Liver (tissue), 3 donors: ENCODE results near the gene KXD1.

Experiments used
- FOXA1 ChIP-seq: IDR thresholded peaks from 2 replicates; pipeline ENCODE4 v1.6.1; 2016; ENCODE audit warnings: antibody characterized with exemption
- JUND ChIP-seq, 2 donors: IDR thresholded peaks; 2 replicates each; pipeline ENCODE4 v1.6.1; 2016; ENCODE audit warnings: antibody characterized with exemption in 2 of 2
- NR2F2 ChIP-seq: IDR thresholded peaks from 2 replicates; pipeline ENCODE4 v1.6.1; 2016; ENCODE audit warnings: antibody characterized with exemption
- RAD21 ChIP-seq, 2 donors: IDR thresholded peaks; 2 replicates each; pipeline ENCODE4 v1.6.1; 2016; ENCODE audit warnings: antibody characterized with exemption in 2 of 2, mild to moderate bottlenecking in 2 of 2
- SP1 ChIP-seq: IDR thresholded peaks from 2 replicates; pipeline ENCODE4 v1.6.1; 2018; ENCODE audit warnings: antibody characterized with exemption, mild to moderate bottlenecking
- TF ChIP-seq, protein P1 (sequence below): fragments of 150-350 bp; IDR thresholded peaks from 2 replicates; pipeline ENCODE4 v1.5.1; 2017; ENCODE audit warnings: improper control_type of control experiment, low read depth, low read length; ENCODE audit not compliant: missing input control
- TF ChIP-seq, protein P2 (sequence below): IDR thresholded peaks from 2 replicates; pipeline ENCODE4 v1.6.1; 2016; ENCODE audit warnings: antibody characterized with exemption, mild to moderate bottlenecking
- TF ChIP-seq, protein P3 (sequence below): IDR thresholded peaks from 2 replicates; pipeline ENCODE4 v1.6.1; 2016; ENCODE audit warnings: antibody characterized with exemption
- donor health status: healthy.
- donor health status: healthy.

DNA sequence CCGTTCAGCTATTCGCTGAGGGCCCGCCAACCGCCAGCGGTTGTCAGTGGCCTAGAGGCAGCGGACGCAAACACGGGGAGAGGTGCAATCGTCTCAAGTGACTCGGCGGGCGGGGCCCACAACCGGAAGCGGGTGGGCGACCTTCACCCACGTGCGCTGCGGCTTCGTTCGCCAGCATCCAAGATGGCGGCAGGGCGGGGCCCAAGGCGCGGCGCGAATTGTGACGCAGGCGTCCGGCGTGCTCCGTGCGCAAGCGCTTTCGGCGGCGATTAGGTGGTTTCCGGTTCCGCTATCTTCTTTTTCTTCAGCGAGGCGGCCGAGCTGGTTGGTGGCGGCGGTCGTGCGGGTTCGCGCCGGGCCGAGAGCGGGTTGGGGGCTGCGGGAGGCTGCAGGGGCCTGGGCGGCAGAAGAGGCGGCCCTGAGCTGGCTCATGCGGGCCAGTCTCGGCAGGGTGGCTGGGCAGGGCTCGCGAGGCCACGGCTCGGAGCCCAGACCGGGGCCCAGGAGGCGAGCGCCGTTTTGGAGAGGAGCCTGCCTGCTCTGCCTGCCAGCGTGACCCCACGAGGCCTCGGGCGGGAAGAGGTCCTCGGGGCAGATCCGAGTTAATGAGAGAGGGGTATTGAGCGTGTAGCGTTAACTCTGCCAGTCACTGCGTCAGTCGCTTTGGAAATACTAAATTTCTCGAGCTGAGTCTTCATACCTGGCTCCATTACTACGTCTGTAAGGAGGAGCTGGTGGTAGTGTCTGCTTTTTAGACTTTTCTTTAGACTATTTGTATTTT, 14.1 kb downstream of the KXD1 start, which contains the start of gene UBA52:
- peak; percentile 52 for TF ChIP-seq FOXA1
- TF ChIP-seq, protein P1, sequence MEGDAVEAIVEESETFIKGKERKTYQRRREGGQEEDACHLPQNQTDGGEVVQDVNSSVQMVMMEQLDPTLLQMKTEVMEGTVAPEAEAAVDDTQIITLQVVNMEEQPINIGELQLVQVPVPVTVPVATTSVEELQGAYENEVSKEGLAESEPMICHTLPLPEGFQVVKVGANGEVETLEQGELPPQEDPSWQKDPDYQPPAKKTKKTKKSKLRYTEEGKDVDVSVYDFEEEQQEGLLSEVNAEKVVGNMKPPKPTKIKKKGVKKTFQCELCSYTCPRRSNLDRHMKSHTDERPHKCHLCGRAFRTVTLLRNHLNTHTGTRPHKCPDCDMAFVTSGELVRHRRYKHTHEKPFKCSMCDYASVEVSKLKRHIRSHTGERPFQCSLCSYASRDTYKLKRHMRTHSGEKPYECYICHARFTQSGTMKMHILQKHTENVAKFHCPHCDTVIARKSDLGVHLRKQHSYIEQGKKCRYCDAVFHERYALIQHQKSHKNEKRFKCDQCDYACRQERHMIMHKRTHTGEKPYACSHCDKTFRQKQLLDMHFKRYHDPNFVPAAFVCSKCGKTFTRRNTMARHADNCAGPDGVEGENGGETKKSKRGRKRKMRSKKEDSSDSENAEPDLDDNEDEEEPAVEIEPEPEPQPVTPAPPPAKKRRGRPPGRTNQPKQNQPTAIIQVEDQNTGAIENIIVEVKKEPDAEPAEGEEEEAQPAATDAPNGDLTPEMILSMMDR = no peak
- TF ChIP-seq NR2F2 = no peak
- peak; percentile 46 to 63 for TF ChIP-seq JUND (IDR thresholded peaks at IDR 0.05)
- TF ChIP-seq, protein P2, sequence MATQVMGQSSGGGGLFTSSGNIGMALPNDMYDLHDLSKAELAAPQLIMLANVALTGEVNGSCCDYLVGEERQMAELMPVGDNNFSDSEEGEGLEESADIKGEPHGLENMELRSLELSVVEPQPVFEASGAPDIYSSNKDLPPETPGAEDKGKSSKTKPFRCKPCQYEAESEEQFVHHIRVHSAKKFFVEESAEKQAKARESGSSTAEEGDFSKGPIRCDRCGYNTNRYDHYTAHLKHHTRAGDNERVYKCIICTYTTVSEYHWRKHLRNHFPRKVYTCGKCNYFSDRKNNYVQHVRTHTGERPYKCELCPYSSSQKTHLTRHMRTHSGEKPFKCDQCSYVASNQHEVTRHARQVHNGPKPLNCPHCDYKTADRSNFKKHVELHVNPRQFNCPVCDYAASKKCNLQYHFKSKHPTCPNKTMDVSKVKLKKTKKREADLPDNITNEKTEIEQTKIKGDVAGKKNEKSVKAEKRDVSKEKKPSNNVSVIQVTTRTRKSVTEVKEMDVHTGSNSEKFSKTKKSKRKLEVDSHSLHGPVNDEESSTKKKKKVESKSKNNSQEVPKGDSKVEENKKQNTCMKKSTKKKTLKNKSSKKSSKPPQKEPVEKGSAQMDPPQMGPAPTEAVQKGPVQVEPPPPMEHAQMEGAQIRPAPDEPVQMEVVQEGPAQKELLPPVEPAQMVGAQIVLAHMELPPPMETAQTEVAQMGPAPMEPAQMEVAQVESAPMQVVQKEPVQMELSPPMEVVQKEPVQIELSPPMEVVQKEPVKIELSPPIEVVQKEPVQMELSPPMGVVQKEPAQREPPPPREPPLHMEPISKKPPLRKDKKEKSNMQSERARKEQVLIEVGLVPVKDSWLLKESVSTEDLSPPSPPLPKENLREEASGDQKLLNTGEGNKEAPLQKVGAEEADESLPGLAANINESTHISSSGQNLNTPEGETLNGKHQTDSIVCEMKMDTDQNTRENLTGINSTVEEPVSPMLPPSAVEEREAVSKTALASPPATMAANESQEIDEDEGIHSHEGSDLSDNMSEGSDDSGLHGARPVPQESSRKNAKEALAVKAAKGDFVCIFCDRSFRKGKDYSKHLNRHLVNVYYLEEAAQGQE = peak; percentile 83
- TF ChIP-seq, protein P3, sequence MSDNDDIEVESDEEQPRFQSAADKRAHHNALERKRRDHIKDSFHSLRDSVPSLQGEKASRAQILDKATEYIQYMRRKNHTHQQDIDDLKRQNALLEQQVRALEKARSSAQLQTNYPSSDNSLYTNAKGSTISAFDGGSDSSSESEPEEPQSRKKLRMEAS = peak; percentile 98
- TF ChIP-seq SP1 = peak; percentile 79
- TF ChIP-seq RAD21 (IDR thresholded peaks at IDR 0.05) = peak; percentile 64 to 69
